NCI-H2107 treated with DMSO at 0.1 percent for 48 hours (cell line): ENCODE results near the gene MTUS2.
"Not testable (repeated sequence)": the region's sequence is repeated elsewhere in the genome, so short reads cannot be mapped to it uniquely, and the experiment has no call there.

ENCODE experiments used
- DNase-seq: peaks from one replicate; lab custom pipeline; 2025; ENCODE audit not compliant: unreplicated experiment; lab: John Stamatoyannopoulos, UW

MTUS2 gene

DNA sequence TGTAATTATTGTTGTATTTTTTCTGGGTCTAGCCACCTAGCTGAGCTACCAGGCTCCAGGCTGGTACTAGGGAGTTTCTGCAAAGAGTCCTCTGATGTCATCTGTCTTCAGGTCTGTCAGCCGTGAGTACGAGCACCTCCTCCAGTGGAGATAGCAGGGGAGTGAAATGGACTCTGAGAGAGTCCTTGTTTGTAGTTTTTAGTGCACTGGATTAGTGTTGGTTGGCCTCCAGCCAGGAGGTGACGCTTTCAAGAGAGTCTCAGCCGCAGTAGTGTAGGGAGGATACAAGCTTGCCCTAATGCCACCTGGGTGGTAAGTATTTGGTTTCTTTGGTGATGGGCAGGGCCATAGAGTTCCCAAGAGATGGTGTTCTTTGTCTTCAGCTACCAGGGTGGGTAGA, 390.5 kb downstream of the MTUS2 start:
- no peak for DNase-seq

DNA sequence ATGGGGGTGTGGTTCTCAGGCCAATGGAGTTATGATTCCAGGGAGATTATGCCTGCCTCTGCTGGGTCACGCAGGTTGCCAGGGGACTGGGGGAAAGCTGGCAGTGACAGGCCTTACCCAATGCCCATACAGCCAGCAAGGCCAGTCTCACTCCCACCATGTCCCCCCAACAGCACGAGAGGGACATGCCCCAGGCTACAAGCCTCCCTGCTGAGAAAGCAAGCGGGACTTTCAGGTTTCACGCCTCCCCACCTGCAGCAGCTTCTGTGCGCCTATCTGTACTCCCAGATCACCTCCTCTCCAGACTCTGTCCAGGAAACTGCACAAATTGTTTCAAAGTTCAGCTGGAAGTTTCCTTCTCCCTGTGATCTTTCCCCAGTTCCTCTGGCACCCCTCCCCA, 391.0 kb downstream of the MTUS2 start:
- DNase-seq = not testable (repeated sequence)

DNA sequence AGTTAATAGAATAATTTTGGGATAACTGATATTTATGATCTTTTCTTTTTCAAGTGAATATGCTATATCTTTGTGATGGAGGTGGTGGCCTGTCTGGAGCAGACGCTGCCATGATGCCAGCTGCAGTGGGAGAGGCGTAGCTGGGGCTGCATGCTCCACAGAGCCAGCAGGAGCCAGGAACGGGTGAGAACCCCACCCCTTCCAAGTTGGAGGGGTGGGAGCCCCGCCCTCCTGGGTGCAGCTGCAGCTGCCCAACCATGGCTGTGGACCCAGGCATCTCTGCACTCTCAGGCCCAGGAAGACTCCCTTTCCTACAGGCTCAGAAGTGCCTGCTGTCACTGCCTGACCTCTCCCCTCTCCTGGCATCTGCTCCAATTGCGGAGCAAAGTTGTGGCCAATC, 402.3 kb downstream of the MTUS2 start:
- no peak for DNase-seq

DNA sequence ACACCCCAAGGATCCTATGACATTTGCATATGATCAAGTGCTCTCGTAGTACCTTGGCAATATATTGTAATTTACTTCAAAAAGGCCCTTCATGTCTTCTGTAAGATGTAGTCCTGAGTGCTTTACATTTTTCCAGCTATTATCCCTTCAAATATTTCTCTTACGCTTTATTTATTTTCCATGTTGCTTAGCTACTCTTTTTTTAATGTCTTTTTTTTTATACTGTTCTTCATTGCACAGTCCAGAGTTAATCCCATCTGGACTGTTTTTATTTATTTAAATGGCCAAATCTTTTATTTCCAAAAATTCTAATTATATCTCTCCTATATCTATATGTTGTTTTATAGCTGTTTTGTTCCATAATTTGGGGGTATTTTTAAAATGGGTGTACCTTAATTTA, 404.1 kb downstream of the MTUS2 start:
- no peak for DNase-seq

DNA sequence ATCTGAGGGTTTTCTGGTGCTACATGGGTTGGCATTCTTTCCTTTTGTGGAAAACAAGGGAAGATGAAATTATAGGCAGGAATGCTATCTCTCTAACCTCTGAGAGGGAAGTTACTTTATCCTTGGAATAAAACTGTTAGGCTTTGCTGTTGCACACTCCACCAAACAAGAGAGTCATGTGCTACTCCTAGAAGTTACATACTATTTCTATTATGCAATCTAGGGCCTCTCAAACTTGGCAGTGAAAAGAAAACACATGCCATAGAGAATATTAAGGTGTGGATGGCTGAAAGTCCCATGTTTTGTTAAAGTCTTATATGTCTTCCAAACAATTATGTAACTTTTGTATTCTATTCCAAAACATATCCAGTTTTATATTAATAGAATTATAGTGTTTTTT, 407.4 kb downstream of the MTUS2 start:
- no peak for DNase-seq

DNA sequence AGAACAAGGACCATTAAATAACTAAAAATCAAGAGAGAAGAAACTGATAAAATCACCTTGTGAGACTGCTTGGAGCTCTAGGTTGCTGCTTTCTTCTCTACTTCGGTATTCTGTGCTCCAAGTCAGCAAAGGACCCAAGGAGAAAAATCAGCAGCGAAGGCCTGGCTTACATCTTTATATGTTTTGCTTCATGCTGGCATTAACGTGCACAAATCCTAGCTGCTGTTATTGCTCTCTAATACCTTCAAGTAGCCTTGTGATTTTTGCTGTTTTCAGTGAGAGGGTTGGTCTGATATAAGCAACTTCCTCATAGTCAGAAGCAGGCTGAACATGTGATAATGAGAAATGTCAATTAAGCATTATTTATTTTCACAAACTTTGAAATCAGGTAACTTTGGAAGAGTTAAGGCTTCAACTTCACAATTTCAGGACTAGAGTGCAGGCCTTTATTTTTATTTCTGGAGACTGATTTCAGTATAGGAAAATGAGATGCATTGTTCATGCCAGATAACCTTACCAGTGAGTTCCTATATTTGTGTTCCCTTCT, 410.2 kb downstream of the MTUS2 start:
- DNase-seq = no peak

DNA sequence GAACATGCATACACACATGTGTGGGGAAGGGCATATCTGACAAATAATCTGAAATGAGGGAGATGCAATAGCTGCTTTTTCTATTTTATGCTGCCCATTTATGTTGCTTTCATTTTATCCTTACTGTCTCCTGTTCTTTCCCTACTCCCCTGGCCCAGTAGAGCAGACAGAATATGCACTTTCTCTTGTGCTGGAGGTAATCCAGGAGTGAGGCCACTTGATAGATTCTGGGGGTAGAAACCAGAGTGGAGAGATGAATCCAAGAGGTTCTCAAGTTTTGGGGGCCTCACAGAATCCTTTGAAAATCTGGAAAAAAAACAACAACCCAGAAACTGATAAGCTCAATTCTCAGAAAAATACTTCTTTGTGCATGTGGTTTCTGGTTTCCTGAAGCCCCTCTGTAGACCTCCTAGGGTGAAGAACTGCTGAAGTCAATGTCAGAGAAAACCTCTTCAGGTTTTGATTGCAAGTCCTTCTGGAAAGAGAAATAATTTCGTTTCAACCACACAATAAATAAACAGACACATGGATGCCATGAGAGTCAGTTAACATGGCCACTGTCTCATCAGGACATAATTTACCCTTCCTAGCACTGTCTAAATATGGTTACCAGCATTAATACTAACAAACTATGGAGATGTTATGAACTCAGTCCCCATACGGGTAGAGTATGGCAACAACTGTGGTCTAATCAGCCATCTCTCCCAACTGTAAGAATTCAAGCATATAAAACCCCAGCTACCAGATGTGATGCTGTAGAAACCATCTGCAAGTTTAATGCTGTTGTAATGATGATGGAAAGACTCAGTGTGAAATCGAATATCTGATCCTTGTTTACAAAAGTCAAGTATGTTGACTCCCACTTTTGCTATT, 419.8 kb downstream of the MTUS2 start:
- no peak for DNase-seq

DNA sequence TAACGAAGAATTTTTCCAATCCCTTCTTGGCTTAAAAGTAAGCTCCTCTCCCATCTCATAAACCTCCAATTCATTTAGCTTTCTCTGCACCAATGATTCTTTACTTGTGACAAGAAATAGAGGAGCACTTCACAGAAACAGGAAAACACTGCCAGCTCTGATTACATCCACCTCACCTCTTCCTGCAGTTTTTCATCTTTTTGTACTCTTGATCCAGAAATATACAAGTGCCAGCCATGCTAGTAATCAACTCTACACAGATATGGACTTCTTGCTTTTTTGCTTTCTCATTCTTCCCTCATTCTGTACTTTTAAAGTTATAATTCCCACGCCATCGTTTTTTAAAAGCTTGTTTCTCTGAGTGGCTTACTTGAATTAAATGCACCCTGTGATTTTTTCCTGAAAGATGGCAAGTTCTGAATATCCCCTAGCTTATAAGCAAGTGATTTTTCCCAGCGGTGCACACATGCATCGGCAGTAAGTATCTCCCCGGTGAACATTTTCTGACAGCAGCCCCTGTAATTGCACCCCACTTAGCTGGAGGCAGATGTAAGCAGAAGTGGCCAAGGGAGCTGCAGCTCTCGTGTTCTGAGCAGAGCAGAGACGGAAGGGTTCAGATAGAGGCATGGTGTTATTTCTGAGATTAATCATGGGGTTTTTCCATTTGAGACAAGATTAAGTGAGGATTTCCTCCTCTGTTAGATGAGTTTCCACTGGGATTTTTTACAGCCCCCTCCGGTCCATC, 434.7 kb downstream of the MTUS2 start:
- no peak for DNase-seq

DNA sequence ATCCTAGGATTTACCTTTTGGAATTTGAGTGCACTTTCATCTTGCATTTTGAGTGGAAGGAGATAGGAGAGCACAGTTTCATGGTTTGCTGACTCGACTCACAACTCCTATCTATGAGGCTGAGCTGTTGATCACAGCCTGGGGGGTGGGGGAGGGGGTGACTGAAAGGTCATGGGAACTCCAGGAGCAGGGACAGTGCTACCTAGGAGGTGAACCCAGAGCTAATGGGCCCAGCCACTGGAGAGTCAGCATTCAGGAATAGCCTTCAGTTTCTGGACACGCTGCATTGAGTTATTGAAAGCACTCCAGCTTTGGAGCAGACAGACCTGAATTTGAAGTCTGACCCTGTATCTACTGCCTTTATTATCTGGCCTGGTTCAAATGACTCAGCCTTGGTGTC, 435.4 kb downstream of the MTUS2 start:
- DNase-seq = no peak

DNA sequence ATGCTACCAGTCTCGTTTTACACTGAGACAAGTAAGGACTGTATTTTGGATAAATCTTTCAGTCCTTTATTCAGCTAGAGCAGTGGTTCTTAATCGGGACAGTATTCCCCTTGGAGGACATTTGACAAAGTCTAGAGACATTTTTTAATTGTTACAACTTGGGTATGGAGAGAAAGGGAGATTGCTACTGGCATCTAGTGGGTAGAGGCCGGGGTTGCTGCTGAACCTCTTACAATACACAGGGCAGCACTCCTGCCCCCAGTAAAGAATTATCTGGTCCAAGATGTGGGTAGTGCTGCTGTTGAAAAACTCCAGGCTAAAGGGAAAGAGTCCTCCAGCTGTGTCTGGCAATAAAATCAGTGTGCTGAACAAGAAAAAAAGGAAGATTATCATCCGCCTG, 440.5 kb downstream of the MTUS2 start:
- no peak for DNase-seq

DNA sequence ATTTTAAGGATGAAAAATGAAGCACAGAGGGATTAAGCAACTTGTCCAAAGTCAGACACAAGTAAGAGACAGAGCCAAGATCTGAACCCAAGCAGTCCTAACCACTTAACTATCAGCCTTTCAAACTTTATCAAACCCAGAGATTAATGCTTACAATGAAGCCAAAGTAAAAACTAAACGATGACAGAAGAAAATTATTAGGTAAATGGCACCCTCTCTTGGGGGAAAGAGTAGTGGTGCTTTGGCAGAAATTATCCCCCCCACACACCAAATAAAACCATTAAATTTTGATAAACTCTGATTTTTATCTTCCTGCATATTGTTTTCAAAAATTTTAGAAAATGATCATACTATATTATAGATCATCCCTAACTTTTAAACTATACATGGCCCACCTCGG, 446.1 kb downstream of the MTUS2 start:
- no peak for DNase-seq

DNA sequence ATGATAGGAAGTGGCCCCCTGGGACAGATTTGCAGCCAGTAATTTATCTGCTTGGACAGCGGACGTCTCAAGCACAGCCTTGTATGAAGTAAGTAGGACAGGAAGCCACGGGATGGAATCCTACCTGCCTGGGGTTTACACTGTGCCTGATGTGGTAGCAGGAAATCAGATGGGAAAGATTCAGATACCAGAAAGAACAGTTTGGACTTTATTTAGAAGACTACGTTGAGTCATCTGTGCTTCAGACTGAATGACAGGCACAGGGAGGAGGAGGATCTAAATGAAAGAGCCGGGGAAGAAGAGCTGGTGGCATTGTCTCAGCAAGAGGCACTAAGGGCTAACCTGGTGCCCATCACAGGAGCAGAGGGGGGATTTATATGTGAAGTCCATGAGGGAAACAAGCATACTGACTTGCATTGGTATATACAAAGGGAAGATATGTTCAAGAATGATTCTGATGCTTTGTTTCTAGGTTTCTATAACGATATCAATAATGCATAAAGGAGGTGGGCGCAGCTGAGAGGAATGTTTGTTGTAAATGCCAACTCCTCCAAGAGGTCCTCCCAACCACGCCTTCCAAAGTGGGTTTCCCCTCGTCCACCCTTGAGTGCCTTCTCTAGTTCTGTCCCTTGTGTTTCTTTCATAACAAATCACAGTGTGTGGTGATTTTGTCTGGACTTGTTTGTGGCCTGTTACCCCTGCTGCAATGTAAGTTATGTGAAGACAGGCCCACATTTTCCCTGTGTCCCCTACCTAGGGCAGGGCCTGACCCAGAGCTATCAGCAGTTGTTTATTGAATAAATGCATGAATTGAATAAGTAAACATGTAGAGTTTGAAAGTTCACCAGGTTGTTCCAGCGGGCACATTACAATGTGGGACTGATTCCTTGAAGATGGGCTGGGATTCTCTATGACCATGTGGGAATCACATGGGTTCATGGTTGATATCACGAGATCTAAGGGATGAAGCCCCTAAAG, 446.9 kb downstream of the MTUS2 start:
- no peak for DNase-seq

DNA sequence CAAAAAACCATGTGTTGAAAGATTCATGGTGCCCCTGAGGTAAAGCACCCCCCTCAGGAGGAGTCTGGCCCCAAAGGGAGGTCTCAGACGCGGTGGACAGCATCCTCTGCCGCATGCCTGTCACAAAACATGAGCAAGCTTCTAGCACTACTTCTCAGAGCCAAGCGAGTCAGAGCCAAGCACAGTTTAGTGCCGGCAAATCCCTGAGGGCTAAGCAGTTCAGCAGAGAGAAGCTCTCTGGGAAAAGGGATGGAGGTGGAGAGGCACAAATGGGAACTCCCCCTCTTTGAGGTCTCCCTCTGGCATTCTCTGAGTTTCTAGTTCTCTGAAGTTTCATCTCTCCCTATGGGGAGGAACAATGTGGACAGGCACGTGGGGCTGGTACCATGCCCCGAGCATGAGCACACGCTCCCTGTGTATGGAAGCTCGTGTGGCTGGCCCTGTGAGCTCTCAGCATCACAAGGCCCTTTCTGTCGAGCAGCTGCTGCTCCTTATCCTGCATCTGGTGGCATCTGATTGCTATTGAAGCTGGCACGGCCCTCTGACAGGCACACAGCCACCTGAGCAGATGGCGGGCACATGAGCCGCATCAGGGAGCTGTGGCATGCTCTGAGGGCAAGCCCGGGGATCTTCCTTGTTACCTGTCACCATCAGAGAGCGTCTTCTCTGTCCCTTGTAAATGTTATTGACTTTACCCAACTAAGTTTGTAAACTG, 450.3 kb downstream of the MTUS2 start:
- no peak for DNase-seq

DNA sequence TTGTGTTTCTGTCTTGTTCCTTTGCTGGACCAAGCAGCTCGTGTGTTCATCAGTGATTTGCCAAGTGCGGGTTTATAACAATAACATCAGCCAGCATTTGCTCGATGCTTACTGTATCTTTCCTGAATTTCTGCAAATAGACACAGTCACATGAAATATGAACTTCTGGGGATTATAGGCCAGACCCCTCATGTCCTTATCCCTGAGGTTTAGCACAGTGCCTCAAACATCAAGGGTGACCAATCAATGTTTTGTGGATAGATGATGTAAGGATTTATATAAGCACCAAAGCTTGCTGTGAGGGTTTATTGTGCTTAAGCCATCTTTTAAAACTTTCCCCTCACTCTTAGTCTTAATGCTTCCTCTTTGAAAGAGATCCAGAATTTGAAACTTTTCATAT, 451.5 kb downstream of the MTUS2 start:
- DNase-seq = no peak

DNA sequence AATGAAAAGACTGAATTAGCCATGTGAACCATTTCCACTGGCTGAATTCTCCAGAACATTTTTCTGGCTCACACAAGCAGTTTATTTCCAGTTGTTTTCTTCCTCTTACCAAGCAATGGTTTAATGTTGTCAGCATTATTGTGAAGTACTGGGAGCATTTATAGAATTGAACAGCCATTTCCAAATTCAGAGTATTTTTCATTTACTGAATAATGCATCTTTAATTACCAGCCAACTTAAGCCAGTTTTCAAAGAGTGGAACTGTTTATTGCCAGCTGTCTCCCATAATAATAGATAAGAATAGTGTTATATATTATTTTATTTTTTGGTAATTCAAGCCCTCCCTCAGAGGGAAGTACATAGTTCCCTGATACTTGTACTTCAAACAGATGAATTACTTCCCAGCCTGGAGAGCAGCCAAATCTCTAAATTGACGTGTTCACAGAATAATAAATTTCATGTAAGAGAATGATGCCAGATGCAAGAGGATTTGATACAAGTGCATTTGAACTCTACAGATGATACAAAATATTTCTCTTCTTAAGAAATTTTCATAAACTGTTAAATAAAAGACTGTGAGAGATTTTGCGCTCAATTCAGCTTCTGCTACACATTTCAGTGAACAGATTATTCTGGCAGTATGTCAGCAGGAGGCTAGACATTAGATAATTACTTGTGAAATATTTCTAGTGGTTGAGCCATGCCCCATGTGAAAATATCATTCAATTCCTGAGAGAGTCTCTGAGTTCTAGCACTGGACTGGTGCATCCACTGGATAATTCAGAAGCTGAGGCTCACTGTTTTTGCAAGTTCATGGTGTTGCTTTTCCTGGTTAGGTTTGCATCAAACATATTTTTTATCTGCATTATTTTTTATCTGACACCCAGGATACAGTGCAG, 459.5 kb downstream of the MTUS2 start:
- DNase-seq = no peak

DNA sequence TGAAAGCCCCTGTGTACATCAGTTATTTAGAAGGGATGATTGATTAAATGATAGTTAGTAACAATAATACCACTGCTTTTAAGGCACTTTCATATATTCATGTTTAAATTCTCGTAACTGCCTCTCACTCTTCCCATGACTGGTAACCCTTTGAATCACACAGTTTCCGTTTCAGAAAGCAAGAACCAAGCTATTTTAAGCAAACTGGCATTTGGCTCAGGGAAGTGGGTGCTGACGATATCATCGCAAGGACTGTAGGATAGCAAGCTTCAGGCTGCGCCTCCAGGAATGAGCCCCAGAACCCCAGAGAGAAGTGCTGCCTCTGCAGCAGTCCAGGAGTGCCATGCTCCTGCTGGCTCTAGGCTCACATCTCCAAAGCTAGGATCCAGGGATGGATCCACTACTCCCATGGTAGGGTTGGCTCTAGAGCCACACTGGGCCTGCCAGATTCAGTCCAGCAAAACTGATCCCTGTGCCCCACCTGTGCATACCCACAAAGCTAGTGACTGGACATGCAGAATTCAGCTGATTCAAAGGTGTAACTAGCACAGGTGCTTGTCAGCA, 461.9 kb downstream of the MTUS2 start:
- no peak for DNase-seq

DNA sequence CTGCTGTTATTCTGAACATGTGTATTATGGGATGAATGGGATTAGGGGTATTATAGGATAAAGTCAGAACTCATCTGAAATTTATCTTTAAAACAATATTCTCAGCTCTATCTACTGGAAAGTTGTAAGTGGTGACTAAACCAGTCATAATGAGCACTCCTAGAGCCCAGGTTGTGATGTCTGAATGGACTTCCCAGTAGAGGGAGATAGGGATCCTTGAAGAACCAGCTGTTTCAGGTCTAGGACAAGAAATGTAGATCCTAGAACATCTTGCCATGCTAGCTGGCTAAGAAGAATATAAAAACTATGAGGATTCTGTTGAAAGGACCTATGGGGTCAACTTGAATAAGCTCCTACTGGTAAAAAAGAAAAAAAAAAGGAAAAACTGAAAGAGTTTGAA, 464.6 kb downstream of the MTUS2 start:
- no peak for DNase-seq

DNA sequence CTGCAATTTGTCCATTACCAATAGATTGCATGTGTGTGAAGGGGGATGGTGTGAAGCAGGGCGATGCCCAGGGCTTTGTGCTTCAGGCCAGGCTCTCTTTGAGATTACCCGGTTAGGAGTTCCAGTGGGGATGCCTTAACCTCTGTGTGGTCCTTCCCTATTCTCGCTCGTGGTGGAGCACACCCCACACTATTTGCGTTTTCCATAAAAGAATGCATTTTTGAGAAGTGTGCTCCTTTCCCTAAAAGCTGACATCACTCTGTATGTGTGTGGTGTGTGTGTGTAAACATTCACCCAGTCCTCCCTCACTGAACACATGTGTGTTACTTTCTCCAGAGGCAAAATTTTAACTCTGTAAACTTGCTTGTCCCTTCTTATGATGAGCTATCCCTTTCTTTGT, 467.1 kb downstream of the MTUS2 start:
- no peak for DNase-seq

DNA sequence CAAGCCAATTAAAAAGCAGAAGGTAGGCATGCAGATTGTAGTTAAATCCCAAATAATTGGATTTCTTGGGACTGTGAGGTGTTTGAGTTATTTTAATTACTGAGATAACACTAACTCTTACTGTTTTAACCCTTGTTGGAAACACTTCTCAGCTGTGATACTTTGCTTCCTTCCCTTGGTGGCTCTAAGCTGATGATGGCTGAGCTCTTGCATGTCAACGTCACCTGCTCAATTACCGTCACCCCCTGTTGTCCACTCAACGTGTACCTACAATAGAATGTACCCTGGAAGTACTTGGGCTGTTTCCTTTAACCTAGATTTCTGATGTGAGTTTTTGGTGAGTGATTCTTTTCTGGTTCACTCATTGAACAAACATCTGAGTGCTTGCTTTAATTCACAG, 471.9 kb downstream of the MTUS2 start:
- no peak for DNase-seq
